Right ventricle myocardium inferior (tissue), 1 donor: ENCODE data around the gene PLD5. TPM values are rescaled to one million over a fixed set of nuclear protein-coding genes. Genes with fewer than 3 reads are reported as not detected.
"Not testable (repeated sequence)": the region's sequence is repeated elsewhere in the genome, so short reads cannot be mapped to it uniquely, and the experiment has no call there.

Source experiments
- ATAC-seq: fragments of 200-7000 bp; cut with Tn5 transposase; one replicate; pipeline ENCODE4 v1.9.1; 2020; ENCODE audit warnings: mild to moderate bottlenecking, moderate library complexity
- DNase-seq: peaks from one replicate; pipeline ENCODE4 v3.0.0; 2021; ENCODE audit errors: missing footprints
- intact Hi-C: fragments of 100-400 bp; cut with DNase I; formaldehyde crosslinking; loops from one replicate; pipeline ENCODE4 v1.11.0; 2022
- total RNA-seq: library from RNA; stranded (reverse); fragmentation: NEBNext Ultra II Directional; extraction: Animal tissue kit (Norgen Biotek cat#: 25700); gene quantifications from one replicate; pipeline ENCODE4 v1.2.1, GENCODE V29; 2021
- donor health status: DM: no; HTN: yes; CAD: no; lungs with severe emphysema.

The PLD5 gene
- total RNA-seq, 1 donor from 2014 or later: not detected

DNA sequence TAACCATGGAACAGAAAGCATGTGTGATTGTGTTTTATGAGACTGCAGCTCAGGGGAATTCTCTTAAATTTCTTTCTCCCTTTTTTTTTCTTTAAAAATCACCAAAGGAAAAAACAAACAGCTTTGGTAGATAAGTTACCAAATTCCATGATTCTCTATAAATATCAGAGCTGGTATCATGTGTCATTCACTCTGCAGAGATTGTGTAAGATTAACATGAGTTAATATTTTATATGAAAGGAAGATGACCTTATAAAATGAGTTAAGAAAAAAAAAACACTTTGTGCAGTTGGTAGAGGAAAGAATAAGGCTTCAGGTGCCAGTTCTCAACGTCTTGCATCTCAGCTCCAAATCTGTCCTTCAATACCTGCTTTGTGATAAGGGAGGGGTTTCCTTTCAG, 287.4 kb downstream of the PLD5 start:
- ATAC-seq (no peak), DNase-seq (no peak)
- intact Hi-C loops: no loop called here

DNA sequence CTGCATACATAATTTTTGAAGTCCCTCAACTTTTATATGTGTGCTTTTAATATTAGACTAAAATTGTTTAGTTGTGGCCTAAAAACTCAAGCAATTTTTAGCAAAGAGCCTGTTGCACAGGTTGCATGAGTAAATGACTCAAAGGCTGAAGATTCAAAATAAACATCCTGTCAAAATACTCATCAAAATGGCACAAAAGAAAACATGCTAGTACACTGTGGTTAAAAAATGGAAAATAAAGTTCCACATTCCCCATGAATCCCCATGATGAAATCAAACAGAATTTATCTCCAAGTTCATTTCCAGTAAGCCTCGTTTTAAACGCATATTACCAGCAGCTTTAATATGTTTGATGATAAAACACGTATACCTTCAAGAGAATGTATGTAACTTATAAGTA, 295.5 kb downstream of the PLD5 start:
- intact Hi-C loops: no loop called here
- ATAC-seq: no peak
- no peak for DNase-seq

DNA sequence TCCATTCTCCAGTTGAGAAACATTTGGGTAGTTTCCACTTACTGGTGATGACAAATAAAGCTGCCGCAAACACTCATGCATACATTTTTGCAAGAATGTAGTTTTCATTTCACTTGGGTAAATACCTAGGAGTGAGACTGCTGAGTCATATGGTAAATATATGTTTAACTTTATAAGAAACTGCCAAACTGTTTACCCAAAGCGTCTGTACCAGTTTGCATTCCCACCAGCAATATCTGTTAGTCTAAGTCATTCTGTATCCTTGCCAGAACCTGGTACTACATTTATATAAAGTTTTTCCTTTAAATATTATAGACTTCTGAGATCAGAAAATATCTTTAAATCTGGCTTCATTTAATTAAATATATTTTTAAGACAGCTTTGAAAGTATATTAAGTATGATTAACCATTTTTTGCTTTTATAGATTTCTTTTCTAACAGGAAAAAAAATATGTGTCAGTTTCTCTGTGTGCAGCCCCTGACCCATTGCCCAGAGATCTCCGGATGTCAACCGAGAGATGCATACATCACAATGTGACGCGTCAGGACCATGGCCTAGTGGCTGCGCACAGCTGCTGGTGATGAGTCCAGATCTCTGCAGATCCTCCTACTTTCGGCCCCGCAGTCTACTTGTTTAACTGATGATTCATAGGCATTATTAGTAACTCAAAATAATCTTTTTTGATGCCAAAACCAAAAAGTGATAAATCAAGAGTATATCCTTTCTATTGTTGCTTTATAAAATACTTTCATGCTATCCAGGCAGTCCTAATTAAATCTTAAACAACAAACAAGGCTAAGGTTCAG, 298.5 kb downstream of the PLD5 start:
- ATAC-seq (no peak), DNase-seq (no peak)
- intact Hi-C loops: no loop called here

DNA sequence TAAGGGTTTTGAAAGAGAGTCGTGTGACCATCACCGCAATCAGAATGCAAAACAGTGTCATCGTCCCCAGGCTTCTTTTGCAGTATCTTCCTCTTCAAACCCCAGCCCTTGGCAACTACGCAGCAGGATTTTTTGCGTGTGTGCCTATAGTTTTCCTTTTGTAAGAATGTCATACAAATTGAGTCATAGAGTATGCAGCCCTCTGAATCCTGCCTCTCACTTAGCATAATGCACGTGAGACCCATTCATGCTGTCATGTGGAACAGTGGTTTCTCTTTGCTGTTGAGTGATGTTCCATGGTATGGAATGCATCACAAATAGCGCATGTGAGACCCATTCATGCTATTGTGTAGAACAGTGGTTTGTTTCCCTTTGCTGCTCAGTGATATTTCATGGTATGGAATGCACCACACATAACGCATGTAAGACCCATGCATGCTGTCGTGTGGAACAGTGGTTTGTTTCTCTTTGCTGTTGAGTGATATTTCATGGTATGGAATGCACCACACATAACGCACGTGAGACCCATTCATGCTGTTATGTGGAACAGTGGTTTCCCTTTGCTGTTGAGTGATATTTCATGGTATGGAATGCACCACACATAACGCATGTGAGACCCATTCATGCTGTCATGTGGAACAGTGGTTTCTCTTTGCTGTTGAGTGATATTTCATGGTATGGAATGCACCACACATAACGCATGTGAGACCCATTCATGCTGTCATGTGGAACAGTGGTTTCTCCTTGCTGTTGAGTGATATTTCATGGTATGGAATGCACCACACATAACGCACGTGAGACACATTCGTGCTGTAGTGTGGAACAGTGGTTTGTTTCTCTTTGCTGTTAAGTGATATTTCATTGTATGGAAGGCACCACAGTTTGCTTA, 299.4 kb downstream of the PLD5 start:
- DNase-seq, ATAC-seq, intact Hi-C loops: not testable (repeated sequence)

DNA sequence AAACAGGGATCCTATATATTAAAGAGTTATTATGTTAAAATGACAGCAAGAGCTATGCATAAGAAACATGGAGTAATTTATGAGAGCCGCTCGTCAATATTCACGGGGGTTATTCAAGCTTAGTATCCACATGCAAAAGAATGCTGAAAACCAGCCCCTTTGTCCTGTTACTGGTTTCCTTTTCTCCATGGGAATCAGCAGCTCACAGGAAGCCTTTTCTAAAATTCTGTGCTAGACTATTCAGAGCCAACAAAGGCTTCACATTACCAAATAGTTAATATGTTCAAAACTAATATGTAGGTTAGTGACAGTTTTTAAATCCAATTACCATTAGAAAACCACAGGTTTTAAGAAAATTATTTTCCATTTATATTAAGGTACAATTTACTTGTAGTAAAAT, 300.0 kb downstream of the PLD5 start:
- intact Hi-C loops: no loop called here
- ATAC-seq (no peak), DNase-seq (no peak)

DNA sequence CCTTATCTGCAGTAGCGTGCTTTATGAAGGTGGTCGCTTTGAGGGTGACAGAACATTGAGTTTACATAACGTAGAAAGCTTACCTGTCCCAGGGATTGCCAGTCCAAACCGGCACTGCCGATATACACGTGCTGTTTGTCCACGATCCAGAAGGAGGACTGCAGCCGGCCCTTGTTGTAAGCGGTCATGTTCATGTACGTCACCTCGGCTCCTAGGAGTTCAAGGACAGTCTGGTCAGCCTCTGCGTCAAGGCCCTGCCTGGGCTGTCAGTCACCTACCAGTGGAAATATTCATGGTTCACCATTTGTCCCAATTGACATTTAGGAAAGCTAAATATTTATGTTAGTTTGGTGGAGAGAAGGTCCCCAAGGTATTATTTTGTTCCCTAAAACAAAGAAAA, 304.6 kb downstream of the PLD5 start:
- DNase-seq: no peak
- no peak for ATAC-seq
- intact Hi-C loops: no loop called here

DNA sequence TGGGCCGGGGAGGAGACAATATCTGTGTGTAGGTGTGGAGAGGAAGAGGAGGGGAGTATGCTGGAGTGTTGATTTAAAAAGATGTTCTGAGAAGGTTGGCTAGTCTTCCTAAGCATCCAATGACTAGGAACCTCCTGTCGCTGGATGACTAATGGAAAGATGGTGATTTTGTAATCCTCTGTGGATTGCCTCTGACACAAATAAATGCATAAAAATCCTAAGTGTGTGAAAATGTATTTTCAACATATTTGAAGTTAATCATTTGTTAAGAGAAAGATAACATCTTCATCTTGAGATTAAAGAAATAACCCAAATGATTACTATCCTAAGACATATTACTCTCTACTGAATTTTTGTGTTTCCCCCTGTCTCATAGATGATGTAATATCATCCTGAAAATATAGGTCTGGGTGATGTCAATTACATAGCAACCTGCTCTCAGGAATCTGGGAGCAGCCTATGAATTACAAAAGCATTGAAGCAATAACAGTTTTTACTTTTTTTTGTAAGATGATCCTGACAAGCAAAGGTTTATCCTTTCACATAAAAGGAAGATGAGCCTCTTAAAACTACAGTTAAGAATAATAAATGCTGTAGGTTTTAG, 305.1 kb downstream of the PLD5 start:
- ATAC-seq (no peak), DNase-seq (no peak)
- intact Hi-C loops: no loop called here

DNA sequence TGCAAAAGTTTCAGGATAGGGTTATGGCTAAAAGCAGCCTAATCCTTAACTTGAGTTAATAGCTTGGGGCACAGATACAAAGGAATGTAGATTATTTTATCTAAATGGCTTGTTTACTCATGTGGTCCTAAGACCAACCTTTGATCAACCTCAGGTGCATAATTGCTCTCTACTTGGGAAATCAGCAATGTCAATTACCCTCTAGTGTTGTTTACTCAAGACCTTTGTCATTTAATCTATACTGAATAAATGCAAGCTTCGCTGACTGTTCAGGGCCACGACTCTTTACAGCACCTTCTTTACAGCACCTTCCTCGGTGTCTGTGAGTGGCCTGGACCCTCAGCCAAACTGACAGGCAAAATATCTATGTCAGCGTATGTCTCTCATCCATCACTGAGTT, 308.1 kb downstream of the PLD5 start:
- DNase-seq (no peak), ATAC-seq (no peak)
- intact Hi-C loops: no loop called here

DNA sequence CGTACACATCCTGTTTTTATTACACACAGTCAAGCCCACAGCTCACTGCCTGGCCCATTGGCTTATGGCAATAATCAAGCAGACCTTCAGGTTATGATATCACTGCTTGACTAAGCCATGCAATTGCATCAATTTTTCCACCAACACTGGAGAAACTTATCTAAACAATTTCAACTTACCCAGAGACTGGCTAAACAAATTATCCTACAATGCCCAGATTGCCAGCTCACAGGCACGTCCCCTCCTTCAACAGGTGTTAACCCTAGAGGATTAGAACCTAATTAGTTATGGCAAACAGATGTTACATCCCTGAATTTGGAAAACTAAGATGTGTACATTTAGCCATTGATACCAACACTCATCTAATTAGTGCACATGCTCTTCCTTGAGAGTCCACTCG, 310.0 kb downstream of the PLD5 start:
- ATAC-seq, intact Hi-C loops, DNase-seq: not testable (repeated sequence)

DNA sequence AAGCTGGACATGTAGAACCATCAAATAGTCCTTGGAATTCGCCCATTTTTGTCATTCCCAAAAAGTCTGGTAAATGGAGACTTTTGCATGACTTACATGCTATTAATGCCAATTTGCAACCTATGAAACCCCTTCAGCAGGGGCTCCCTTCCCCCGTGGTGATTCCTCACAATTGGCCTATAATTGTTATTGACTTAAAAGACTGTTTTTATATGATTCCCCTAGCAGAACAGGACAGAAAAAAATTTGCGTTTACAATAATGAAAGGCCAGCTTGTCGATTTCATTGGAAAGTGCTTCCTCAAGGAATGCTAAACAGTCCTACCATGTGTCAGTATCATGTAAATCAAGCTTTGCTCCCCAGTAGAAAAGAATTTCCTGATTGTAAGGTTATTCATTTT, 311.5 kb downstream of the PLD5 start:
- intact Hi-C loops, DNase-seq, ATAC-seq: not testable (repeated sequence)

DNA sequence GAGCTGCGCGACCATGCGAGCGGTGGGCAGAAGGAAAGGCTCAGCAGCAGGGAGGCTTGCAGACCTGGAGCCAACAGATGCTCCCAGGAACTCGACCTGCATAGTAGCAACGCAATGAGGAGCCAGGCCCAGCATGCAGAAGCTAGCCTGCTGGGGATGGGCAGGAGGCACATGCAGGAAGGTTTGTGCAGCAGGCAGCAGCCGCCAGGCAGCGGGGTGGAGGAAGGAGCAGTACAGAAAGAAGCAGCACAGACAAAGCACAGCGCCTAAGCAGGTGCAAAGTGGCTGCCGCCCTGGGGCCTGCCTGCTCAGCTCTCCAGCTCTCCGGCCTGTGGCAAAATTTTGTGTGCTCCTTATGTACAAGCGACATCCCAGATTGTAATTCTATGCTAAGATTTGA, 312.1 kb downstream of the PLD5 start:
- intact Hi-C loops: no loop called here
- ATAC-seq (no peak), DNase-seq (no peak)

DNA sequence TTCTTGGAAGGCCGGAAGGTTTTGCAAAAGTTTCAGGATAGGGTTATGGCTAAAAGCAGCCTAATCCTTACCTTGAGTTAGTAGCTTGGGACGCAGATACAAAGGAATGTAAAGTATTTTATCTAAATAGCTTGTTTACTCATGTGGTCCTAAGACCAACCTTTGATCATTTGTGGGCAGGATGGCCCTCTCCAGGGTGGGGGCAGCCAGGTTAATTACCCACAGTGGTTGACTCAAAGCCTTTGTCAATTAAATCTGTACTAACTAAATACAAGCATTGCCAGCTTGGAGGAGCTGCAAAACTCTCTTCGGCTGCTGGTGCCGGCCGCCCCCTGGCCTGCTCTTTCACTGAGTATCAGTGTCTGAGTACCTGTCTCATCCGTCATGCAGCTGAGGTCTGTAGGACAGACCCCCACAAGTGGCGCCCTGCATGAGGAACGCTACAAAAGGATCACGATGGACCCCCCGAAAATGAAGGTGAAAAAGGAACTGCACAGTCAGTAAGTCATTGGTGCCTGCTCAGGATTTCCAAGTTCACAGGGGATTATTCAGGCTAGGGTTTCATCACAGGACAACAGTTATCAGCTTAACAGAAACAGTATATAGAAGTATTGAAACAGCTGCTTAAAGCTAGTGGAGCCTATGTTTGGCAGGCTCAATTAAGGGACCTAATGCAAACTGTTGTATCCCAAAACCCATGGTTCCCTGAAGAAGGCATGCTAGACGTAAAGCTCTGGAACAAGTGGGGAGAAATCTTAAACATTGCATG, 313.1 kb downstream of the PLD5 start:
- intact Hi-C loops: no loop called here
- no peak for ATAC-seq
- DNase-seq: no peak

DNA sequence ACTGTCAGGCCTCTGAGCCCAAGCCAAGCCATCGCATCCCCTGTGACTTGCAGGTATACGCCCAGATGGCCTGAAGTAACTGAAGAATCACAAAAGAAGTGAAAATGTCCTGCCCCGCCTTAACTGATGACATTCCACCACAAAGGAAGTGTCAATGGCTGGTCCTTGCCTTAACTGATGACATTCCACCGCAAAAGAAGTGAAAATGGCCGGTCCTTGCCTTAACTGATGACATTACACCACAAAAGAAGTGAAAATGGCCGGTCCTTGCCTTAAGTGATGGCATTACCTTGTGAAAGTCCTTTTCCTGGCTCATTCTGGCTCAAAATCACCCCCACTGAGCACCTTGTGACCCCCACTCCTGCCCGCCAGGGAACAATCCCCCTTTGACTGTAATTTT, 314.2 kb downstream of the PLD5 start:
- intact Hi-C loops: not testable (repeated sequence)

DNA sequence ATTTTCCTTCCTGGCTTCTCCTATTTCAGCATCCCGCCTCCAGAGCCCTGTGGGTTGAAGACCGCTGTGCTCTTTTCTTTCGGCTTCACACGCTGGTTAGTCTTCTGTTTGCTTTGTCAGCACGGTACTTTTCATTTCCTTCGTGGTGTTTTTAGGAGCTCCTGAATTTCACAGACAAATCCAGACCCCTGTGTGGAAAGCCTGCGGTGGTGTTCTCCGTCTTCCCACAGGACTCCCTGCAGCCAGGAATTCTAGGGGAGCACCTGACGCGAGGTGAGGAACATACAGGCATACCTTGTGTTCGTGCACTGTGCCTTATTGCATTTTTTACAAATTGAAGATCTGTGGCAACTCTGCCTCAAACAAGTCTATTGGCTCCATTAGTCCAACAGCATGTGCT, 315.4 kb downstream of the PLD5 start:
- intact Hi-C loops: no loop called here
- ATAC-seq (no peak), DNase-seq (no peak)

More for the DNA sequence above, 314.2 kb downstream of the PLD5 start:
- DNase-seq, ATAC-seq: not testable (repeated sequence)

DNA sequence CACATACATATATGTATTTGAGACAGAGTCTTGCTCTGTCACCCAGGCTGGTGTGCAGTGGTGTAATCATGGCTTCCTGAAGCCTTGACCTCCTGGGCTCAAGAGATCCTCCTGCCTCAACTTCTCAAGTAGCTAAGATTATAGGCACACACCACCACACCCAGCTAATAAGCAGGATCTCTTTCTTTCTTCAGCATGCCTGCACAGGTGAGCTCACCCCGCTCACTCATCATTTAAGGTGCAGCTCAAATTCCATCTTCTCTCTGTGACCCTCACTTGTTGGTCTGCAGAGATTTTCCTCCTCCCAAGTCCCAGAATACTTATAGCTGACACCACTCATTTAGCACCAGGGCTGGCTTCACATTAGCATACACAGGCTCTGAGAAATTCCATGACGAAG, 316.5 kb downstream of the PLD5 start:
- no peak for ATAC-seq
- intact Hi-C loops: no loop called here
- DNase-seq: no peak

DNA sequence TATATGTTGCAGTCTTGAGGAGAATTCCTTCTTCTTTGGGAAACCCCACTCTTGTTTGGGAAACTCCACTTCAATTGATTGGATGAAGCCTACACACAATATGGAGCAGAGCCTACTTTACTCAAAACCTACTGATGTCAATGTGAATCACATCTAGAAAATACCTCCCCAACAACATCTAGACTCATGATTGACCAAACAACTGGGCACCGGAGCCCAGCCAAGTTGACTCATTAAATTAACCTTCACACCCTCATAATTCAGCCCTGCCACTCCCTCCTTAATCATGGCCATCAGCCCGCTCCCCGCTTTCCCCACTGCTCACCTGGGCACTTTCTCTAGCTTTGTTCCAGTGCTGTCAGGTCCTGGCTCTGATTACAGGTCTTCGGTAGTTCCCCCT, 317.5 kb downstream of the PLD5 start:
- intact Hi-C loops: no loop called here
- ATAC-seq: no peak
- DNase-seq: no peak

DNA sequence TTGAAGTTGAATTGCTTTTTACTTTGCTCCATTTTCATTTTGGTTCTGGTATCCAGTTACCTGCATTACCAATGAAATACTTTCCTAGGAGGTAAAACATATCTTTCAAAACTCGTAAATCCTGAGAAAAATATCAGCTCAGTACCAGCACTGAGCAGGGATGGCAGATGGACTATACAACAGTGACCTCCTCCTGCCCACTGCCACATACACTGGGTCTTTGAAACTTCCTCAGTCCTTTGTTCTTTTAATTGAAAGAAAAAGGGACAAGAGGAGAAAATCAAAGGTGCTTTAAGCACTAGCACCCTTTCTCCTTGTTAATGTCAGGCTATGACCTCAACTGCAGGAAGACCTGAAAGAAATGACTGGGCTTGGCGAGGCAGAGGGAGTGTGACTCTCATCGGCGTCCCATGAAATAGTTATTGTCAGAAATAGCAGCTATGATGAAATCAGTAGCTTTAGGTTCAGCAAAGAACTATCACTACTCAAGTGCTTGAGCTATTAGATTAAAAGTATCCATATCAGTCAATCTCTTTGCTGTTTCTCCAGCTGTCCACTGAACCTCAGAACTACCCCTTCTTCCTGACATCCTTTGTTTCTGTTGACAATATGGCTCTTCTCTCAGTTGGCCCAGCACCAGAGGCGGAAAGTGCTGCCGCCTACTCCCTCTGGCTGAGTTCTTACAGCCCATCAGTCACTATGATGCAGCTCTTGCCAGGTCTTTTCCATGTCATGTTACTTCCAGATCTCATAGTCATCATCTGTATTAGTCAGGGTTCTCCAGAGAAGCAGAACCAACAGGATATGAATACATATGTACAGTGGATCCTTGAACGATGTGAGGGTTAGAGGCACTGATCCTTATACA, 318.6 kb downstream of the PLD5 start:
- intact Hi-C loops: no loop called here
- no peak for ATAC-seq
- DNase-seq: no peak

DNA sequence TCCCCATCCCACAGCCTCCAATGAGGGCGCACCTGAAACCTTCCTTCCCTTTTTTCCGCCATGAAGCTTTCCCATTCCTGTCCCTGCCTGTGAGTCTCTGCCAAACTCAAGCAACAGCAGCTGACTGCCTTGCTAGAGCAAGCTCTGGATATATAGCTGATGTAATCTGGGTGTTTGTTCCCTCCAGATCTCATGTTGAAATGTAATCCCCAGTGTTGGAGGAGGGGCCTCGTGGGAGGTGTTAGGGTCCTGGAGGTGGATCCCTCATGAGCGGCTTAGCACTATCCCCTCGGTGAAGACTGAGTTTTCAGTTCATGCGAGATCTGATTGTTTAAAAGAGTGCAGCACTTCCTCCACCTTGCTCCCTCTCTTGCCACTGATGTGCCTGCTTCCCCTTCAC, 321.2 kb downstream of the PLD5 start:
- intact Hi-C loops: no loop called here
- DNase-seq: no peak
- ATAC-seq: no peak
